Neural progenitor cell (in vitro differentiated cells): ENCODE results near the gene NCOA1. TPM values are rescaled to one million over a fixed set of nuclear protein-coding genes. Genes with fewer than 3 reads are reported as not detected.

Source experiments
- DNase-seq: peaks from one replicate; pipeline ENCODE4 v3.0.0-alpha.2; 2016; ENCODE audit warnings: low spot score
- H2AFZ ChIP-seq: fragments of 200-600 bp; sonication (generic); replicated peaks from 2 replicates; pipeline ENCODE4 v1.6.1; 2016; ENCODE audit warnings: antibody characterized with exemption
- H3F3A ChIP-seq: fragments of 200-600 bp; sonication (generic); 2 replicates; pipeline ENCODE4 v1.6.1; 2016; ENCODE audit warnings: antibody characterized with exemption, low read depth
- H3K27ac ChIP-seq: fragments of 200-600 bp; sonication (generic); 2 replicates; pipeline ENCODE4 v1.5.1; 2016; ENCODE audit warnings: mild to moderate bottlenecking
- H3K27me3 ChIP-seq: fragments of 200-600 bp; sonication (generic); 2 replicates; pipeline ENCODE4 v1.6.1; 2016; ENCODE audit warnings: mild to moderate bottlenecking, moderate library complexity
- H3K36me3 ChIP-seq: fragments of 200-600 bp; sonication (generic); 2 replicates; pipeline ENCODE4 v1.5.1; 2016
- H3K4me1 ChIP-seq: fragments of 200-600 bp; sonication (generic); 2 replicates; pipeline ENCODE4 v1.6.1; 2016; ENCODE audit warnings: mixed run types
- H3K4me2 ChIP-seq: fragments of 200-600 bp; sonication (generic); 2 replicates; pipeline ENCODE4 v1.6.1; 2016
- H3K4me3 ChIP-seq: fragments of 200-600 bp; sonication (generic); 2 replicates; pipeline ENCODE4 v1.5.1; 2016
- H3K79me2 ChIP-seq: fragments of 200-600 bp; sonication (generic); 2 replicates; pipeline ENCODE4 v1.6.1; 2016; ENCODE audit warnings: low read depth
- H3K9ac ChIP-seq: fragments of 200-600 bp; sonication (generic); 2 replicates; pipeline ENCODE4 v1.6.1; 2016
- H3K9me3 ChIP-seq: fragments of 200-600 bp; sonication (generic); 2 replicates; pipeline ENCODE4 v1.5.1; 2016; ENCODE audit warnings: low read depth
- H4K20me1 ChIP-seq: fragments of 200-600 bp; sonication (generic); 2 replicates; pipeline ENCODE4 v1.6.1; 2016; ENCODE audit warnings: low read depth
- H3K27ac Mint-ChIP-seq: 3 replicates; pipeline ENCODE4 v1.8.0; 2021; ENCODE audit warnings: mixed read lengths
- H3K27me3 Mint-ChIP-seq: 2 replicates; pipeline ENCODE4 v1.8.0; 2022; ENCODE audit warnings: low read depth, mild to moderate bottlenecking, inconsistent platforms, moderate library complexity, mixed read lengths; ENCODE audit not compliant: insufficient read depth
- H3K36me3 Mint-ChIP-seq: 3 replicates; pipeline ENCODE4 v1.8.0; 2021; ENCODE audit warnings: mixed read lengths
- H3K4me1 Mint-ChIP-seq: 3 replicates; pipeline ENCODE4 v1.8.0; 2021; ENCODE audit warnings: mixed read lengths
- H3K4me3 Mint-ChIP-seq: 3 replicates; pipeline ENCODE4 v1.8.0; 2021; ENCODE audit warnings: mild to moderate bottlenecking, moderate library complexity, mixed read lengths
- H3K9me3 Mint-ChIP-seq: 3 replicates; pipeline ENCODE4 v1.8.0; 2020; ENCODE audit warnings: mixed read lengths
- CTCF ChIP-seq: fragments of 200-600 bp; sonication (generic); IDR thresholded peaks from 2 replicates; pipeline ENCODE4 v1.5.1; 2017; ENCODE audit warnings: antibody characterized with exemption, mild to moderate bottlenecking
- EZH2 ChIP-seq: fragments of 200-600 bp; sonication (generic); IDR thresholded peaks from 2 replicates; pipeline ENCODE4 v1.6.1; 2017; ENCODE audit warnings: antibody characterized with exemption, mild to moderate bottlenecking, moderate library complexity
- EZH2phosphoT487 ChIP-seq: fragments of 200-600 bp; sonication (generic); IDR thresholded peaks from 2 replicates; pipeline ENCODE4 v1.6.1; 2017; ENCODE audit warnings: antibody characterized with exemption
- total RNA-seq: library from RNA; depleted of rRNA; stranded (reverse); fragments of >200 nt; gene quantifications from 2 replicates; pipeline ENCODE4 v1.2.3, GENCODE V29; 2015; ENCODE audit warnings: low replicate concordance

NCOA1 gene
- total RNA-seq, 1 donor from 2014 or later = 29.3 TPM

GRCh38 chr2:24515831-24516230, 24.8 kb downstream of the NCOA1 start:
- peak; percentile 24 for DNase-seq
- no peaks in the 10 kb centered on the region for H3K36me3 Mint-ChIP-seq
- H3K36me3 ChIP-seq = no peaks in the 10 kb centered on the region
- peaks cover 28% of the 10 kb centered on the region for H3K79me2 ChIP-seq
- no peaks in the 10 kb centered on the region for H3K27me3 Mint-ChIP-seq
- peaks cover 6% of the 10 kb centered on the region for H3K4me1 ChIP-seq
- H3K9me3 ChIP-seq = peaks cover 6% of the 10 kb centered on the region
- no peak overlapping the region for H3K27ac Mint-ChIP-seq
- H3K4me3 Mint-ChIP-seq = no peak overlapping the region
- H3K27ac ChIP-seq = no peak overlapping the region
- no peaks in the 10 kb centered on the region for H4K20me1 ChIP-seq
- H2AFZ ChIP-seq = no peak overlapping the region
- TF ChIP-seq EZH2phosphoT487 (no peak), CTCF (no peak), EZH2 (no peak)
- H3K4me3 ChIP-seq = no peak overlapping the region
- no peaks in the 10 kb centered on the region for H3K27me3 ChIP-seq
- peaks cover 5% of the 10 kb centered on the region for H3K4me1 Mint-ChIP-seq
- no peak overlapping the region for H3K9ac ChIP-seq
- no peak overlapping the region for H3K4me2 ChIP-seq
- H3F3A ChIP-seq = peaks cover 6% of the 10 kb centered on the region
- H3K9me3 Mint-ChIP-seq = peaks cover 4% of the 10 kb centered on the region

GRCh38 chr2:24517247-24517646, 26.2 kb downstream of the NCOA1 start:
- Histone ChIP-seq H3K9ac (no peak overlapping the region), H2AFZ (no peak overlapping the region), H3K4me2 (no peak overlapping the region), H3K4me1 (peaks cover 6% of the 10 kb centered on the region), H3F3A (peaks cover 6% of the 10 kb centered on the region), H3K79me2 (peaks cover 25% of the 10 kb centered on the region), H4K20me1 (no peaks in the 10 kb centered on the region), H3K36me3 (no peaks in the 10 kb centered on the region), H3K27me3 (no peaks in the 10 kb centered on the region), H3K27ac (no peak overlapping the region), H3K4me3 (no peak overlapping the region), H3K9me3 (peaks cover 6% of the 10 kb centered on the region)
- Mint-ChIP-seq H3K36me3 (no peaks in the 10 kb centered on the region), H3K27me3 (no peaks in the 10 kb centered on the region), H3K4me1 (peaks cover 5% of the 10 kb centered on the region), H3K4me3 (no peak overlapping the region), H3K27ac (no peak overlapping the region), H3K9me3 (peaks cover 4% of the 10 kb centered on the region)
- TF ChIP-seq CTCF = no peak
- TF ChIP-seq EZH2 = no peak
- TF ChIP-seq EZH2phosphoT487 = no peak
- DNase-seq = no peak

GRCh38 chr2:24520175-24520574, 29.1 kb downstream of the NCOA1 start:
- H3K4me1 Mint-ChIP-seq = peaks cover 5% of the 10 kb centered on the region
- H3K79me2 ChIP-seq = peaks cover 21% of the 10 kb centered on the region

More at GRCh38 chr2:24520175-24520574, 29.1 kb downstream of the NCOA1 start:
- H3K9me3 ChIP-seq = peaks cover 6% of the 10 kb centered on the region
- no peak for TF ChIP-seq CTCF
- TF ChIP-seq EZH2 = no peak
- no peak for TF ChIP-seq EZH2phosphoT487
- Mint-ChIP-seq H3K27ac (no peak overlapping the region), H3K4me3 (no peak overlapping the region), H3K27me3 (peaks cover 1% of the 10 kb centered on the region), H3K36me3 (peaks cover 3% of the 10 kb centered on the region), H3K9me3 (peaks cover 4% of the 10 kb centered on the region)
- H3F3A ChIP-seq = peaks cover 6% of the 10 kb centered on the region
- no peak overlapping the region for H3K9ac ChIP-seq
- H3K4me2 ChIP-seq = no peak overlapping the region
- no peak overlapping the region for H3K27ac ChIP-seq
- H3K36me3 ChIP-seq = no peaks in the 10 kb centered on the region
- H3K4me1 ChIP-seq = peaks cover 6% of the 10 kb centered on the region
- no peaks in the 10 kb centered on the region for H3K27me3 ChIP-seq
- H2AFZ ChIP-seq = no peak overlapping the region
- no peaks in the 10 kb centered on the region for H4K20me1 ChIP-seq
- H3K4me3 ChIP-seq = no peak overlapping the region
- no peak for DNase-seq
